ENCODE data around the gene FOXP1. TPM values are rescaled to one million over a fixed set of nuclear protein-coding genes. Genes with fewer than 3 reads are reported as not detected.

FOXP1 gene
- total and polyA plus RNA-seq, 12 donors: 7.6 to 42.7 (median 24.3) TPM

GRCh38 chr3:71183549-71183948, 400.0 kb downstream of the FOXP1 start:
- H3K27me3 ChIP-seq: no peaks in the 10 kb centered on the region
- intact Hi-C loops (cut with DNase I): no loop called here
- H3K4me3 ChIP-seq: no peak overlapping the region
- peaks cover 0 to 4% of the 10 kb centered on the region in 2 donors for H3K4me1 ChIP-seq (replicated peaks in 1 of 2)
- H3K27ac ChIP-seq: no peak overlapping the region
- no peaks in the 10 kb centered on the region for H3K9me3 ChIP-seq (replicated peaks in 1 of 3)
- no peaks in the 10 kb centered on the region for H3K36me3 ChIP-seq (replicated peaks in 1 of 2)
- TF ChIP-seq CTCF (IDR thresholded peaks at IDR 0.05) (no peak), POLR2A (IDR thresholded peaks at IDR 0.05) (no peak)
- DNase-seq: no peak
- WGBS, 4 donors: 92 to 99% (median 98%) methylated on average over 5 of the region's 5 CpGs

DNA sequence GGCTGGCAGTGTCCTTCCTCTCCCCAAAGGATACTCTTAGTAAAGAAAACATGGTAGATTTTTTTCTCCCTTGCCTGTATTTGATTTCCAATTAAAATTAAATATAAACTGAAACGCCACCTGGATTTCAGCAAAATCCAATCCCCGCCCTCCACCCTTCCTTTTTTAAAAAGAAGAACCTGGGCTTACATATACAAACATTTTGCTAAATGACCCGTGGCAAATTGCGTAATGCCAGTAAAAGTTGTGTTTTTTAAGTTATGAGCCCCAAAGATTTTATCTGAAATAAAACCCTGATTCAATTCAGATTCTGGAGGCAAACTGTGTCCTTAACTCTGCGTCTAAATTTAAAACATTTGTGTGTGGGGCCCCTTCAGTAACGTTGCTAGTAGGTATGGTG, 403.0 kb downstream of the FOXP1 start:
- H3K4me3 ChIP-seq: no peak overlapping the region
- no peaks in the 10 kb centered on the region for H3K9me3 ChIP-seq (replicated peaks in 1 of 3)
- no peaks in the 10 kb centered on the region for H3K27me3 ChIP-seq
- H3K36me3 ChIP-seq (replicated peaks in 1 of 2): no peaks in the 10 kb centered on the region
- TF ChIP-seq POLR2A (IDR thresholded peaks at IDR 0.05) (no peak), CTCF (IDR thresholded peaks at IDR 0.05) (no peak)
- WGBS, 4 donors: 80 to 88% (median 88%) methylated on average over 6 of the region's 6 CpGs
- H3K4me1 ChIP-seq (replicated peaks in 1 of 2): no peaks in the 10 kb centered on the region
- no peak for DNase-seq
- no peak overlapping the region for H3K27ac ChIP-seq
- intact Hi-C loops (cut with DNase I): no loop called here

DNA sequence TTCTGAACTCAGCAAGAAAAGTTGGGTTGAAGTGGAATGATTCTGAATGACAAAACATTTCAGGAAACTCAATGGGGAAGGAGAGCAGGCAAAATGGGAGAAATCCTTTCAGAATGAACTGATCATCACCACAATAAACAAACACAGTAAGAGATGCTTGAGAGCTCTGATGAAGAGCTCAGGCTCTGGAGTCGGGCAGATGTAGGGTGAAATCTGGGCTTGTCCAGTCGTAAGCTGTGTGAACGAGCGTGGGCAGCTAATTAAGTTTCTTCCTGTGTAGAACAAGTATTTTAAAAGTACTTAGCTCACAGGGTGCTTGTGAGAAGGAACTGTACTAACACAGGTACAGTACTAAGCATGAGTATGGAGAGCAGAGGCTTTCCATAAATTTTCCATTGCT, 406.2 kb downstream of the FOXP1 start:
- Histone ChIP-seq H3K4me3 (no peak overlapping the region), H3K27ac (no peak overlapping the region), H3K36me3 (replicated peaks in 1 of 2) (no peaks in the 10 kb centered on the region), H3K4me1 (replicated peaks in 1 of 2) (no peaks in the 10 kb centered on the region), H3K27me3 (no peaks in the 10 kb centered on the region), H3K9me3 (replicated peaks in 1 of 3) (no peaks in the 10 kb centered on the region)
- intact Hi-C loops (cut with DNase I): no loop called here
- no peak for DNase-seq
- TF ChIP-seq POLR2A (IDR thresholded peaks at IDR 0.05): no peak
- no peak for TF ChIP-seq CTCF (IDR thresholded peaks at IDR 0.05)
- 89 to 99% (median 94%) methylated on average over 4 of the region's 4 CpGs for WGBS, 4 donors

GRCh38 chr3:71176366-71176765, 407.2 kb downstream of the FOXP1 start:
- WGBS, 4 donors: 91 to 98% (median 96%) methylated on average over 5 of the region's 5 CpGs
- no peak for DNase-seq
- Histone ChIP-seq H3K27me3 (no peaks in the 10 kb centered on the region), H3K4me3 (no peak overlapping the region), H3K9me3 (replicated peaks in 1 of 3) (no peaks in the 10 kb centered on the region), H3K4me1 (replicated peaks in 1 of 2) (no peaks in the 10 kb centered on the region), H3K36me3 (replicated peaks in 1 of 2) (no peaks in the 10 kb centered on the region), H3K27ac (no peak overlapping the region)
- intact Hi-C loops (cut with DNase I): no loop called here
- TF ChIP-seq CTCF (IDR thresholded peaks at IDR 0.05) (no peak), POLR2A (IDR thresholded peaks at IDR 0.05) (no peak)

Measured in adrenal gland (tissue), 12 donors.